Ovary (tissue), 9 donors: Measurements from ENCODE around the gene IDE. TPM values are rescaled to one million over a fixed set of nuclear protein-coding genes. Genes with fewer than 3 reads are reported as not detected.
"Not testable (repeated sequence)": the region's sequence is repeated elsewhere in the genome, so short reads cannot be mapped to it uniquely, and the experiment has no call there.

ENCODE experiments used
- DNase-seq, 5 donors: peaks; one replicate each; pipeline ENCODE4 v3.0.0-alpha.2; 2019 to 2020
- H3K27ac ChIP-seq, 2 donors: fragments of 200-600 bp; one replicate each; pipeline versions ENCODE4 v1.5.1 to v1.8.0; 2019 to 2022
- H3K27me3 ChIP-seq: fragments of 200-600 bp; one replicate; pipeline ENCODE4 v1.8.0; 2022
- H3K36me3 ChIP-seq: fragments of 200-600 bp; sonication (generic); one replicate; pipeline ENCODE4 v1.5.1; 2019
- H3K4me1 ChIP-seq: one replicate; pipeline ENCODE4 v1.8.1; 2013; ENCODE audit warnings: mild to moderate bottlenecking, moderate library complexity; ENCODE audit not compliant: insufficient read depth
- H3K4me3 ChIP-seq: fragments of 200-600 bp; sonication (generic); one replicate; pipeline ENCODE4 v1.5.1; 2017
- H3K9me3 ChIP-seq, 2 donors: fragments of 200-600 bp in 1 of 2; sonication (generic) in 1 of 2; one replicate each; pipeline versions ENCODE4 v1.5.1 to v1.8.1; 2013 to 2019; ENCODE audit warnings: mild to moderate bottlenecking in 1 of 2, moderate library complexity in 1 of 2
- CTCF ChIP-seq, 3 donors: fragments of 450-650 bp in 2 of 3; fragments of 200-600 bp in 1 of 3; IDR thresholded peaks; one replicate each; pipeline versions ENCODE4 v1.5.1 to v1.8.0; 2016 to 2022; ENCODE audit warnings: antibody characterized with exemption in 3 of 3, mild to moderate bottlenecking in 1 of 3
- EP300 ChIP-seq: sonication (generic); formaldehyde crosslinking; IDR thresholded peaks from one replicate; pipeline ENCODE4 v1.6.1; 2017; ENCODE audit warnings: antibody characterized with exemption
- POLR2A ChIP-seq: fragments of 450-650 bp; IDR thresholded peaks from one replicate; pipeline ENCODE4 v1.6.1; 2017; ENCODE audit warnings: antibody characterized with exemption, mild to moderate bottlenecking, moderate library complexity
- WGBS, 3 donors: extraction: QIAGEN DNeasy Blood & Tissue Kit in 1 of 3; methylation state at CpG; one replicate each; pipeline versions ENCODE4 v1.1.5 to v1.1.7; 2013 to 2017; 5-methylcytosine and 5-hydroxymethylcytosine counted together
- intact Hi-C, 4 donors: fragments of 100-400 bp; cut with DNase I; formaldehyde crosslinking; loops; one replicate each; pipeline versions ENCODE4 v1.11.0 to v1.15.1; 2022 to 2023
- polyA plus RNA-seq, 2 donors: library from polyadenylated mRNA; stranded (reverse); fragments of 200-250 nt in 1 of 2; fragments of 350-450 nt in 1 of 2; fragmentation: Illumina TruSeq in 1 of 2; extraction: RNeasy Lipid Tissue Mini Kit (QIAGEN cat#74804) in 1 of 2; gene quantifications; one replicate each; pipeline ENCODE4 v1.2.3, GENCODE V29; 2013 to 2014
- total RNA-seq, 7 donors: library from RNA; depleted of rRNA in 2 of 7; stranded (reverse); fragments of >200 nt in 2 of 7; fragmentation: NEBNext Ultra II Directional in 3 of 7; extraction: Animal tissue kit (Norgen Biotek cat#: 25700) in 3 of 7; gene quantifications; one replicate each; pipeline versions ENCODE4 v1.1.0 to v1.2.4, GENCODE V29; 2016 to 2023
- donor health status: DM: no; HTN: no; CAD: no; lungs with moderate emphysema.
- donor health status: DM: no; HTN: no; CAD: no.
- donor health status: Bipolar disorder and iron deficiency.
- donor health status: DM: yes; HTN: yes; CAD: no.
- donor health status: DM: no; HTN: no; CAD: no.
- donor health status: DM: yes; HTN: yes; CAD: no.

The IDE gene
- total and polyA plus RNA-seq, 9 donors = 5.8 to 34.1 (median 19.5) TPM

GRCh38 chr10:92440578-92440977 is 133.3 kb downstream of the IDE start:
- TF ChIP-seq POLR2A = no peak
- TF ChIP-seq EP300 = no peak
- TF ChIP-seq CTCF (IDR thresholded peaks at IDR 0.05) = no peak
- H3K27ac ChIP-seq = no peak overlapping the region
- 94 to 96% (median 95%) methylated on average over 5 of the region's 5 CpGs for WGBS, 3 donors
- H3K27me3 ChIP-seq = no peaks in the 10 kb centered on the region
- intact Hi-C loops = no loop called here
- H3K4me3 ChIP-seq = no peak overlapping the region
- no peak for DNase-seq
- no peaks in the 10 kb centered on the region for H3K4me1 ChIP-seq
- no peaks in the 10 kb centered on the region for H3K9me3 ChIP-seq
- no peaks in the 10 kb centered on the region for H3K36me3 ChIP-seq

- Histone ChIP-seq H3K27me3 (no peaks in the 10 kb centered on the region), H3K9me3 (no peaks in the 10 kb centered on the region), H3K4me3 (no peak overlapping the region), H3K27ac (no peak overlapping the region), H3K4me1 (no peaks in the 10 kb centered on the region), H3K36me3 (no peaks in the 10 kb centered on the region)
- no peak for DNase-seq
- WGBS, 3 donors = 93 to 95% (median 94%) methylated on average over 6 of the region's 6 CpGs
- intact Hi-C loops = loop anchor here in 3 of 4 donors (5.0 to 10.0 kb wide), 2 partner anchors 143 to 351 kb away; partner anchors contain the start of genes CPEB3 (in 1 of the 3) and MARCHF5 (in 1 of the 3)
- TF ChIP-seq EP300 (no peak), CTCF (IDR thresholded peaks at IDR 0.05) (no peak), POLR2A (no peak)
Observed at GRCh38 chr10:92438220-92438619, 135.7 kb downstream of the IDE start.

GRCh38 chr10:92436611-92437010 is 137.3 kb downstream of the IDE start:
- no peak for DNase-seq
- WGBS, 3 donors = 79 to 84% (median 82%) methylated on average over 5 of the region's 5 CpGs
- no peaks in the 10 kb centered on the region for H3K27me3 ChIP-seq
- no peaks in the 10 kb centered on the region for H3K36me3 ChIP-seq
- H3K4me3 ChIP-seq = no peak overlapping the region
- H3K4me1 ChIP-seq = no peaks in the 10 kb centered on the region
- H3K9me3 ChIP-seq = no peaks in the 10 kb centered on the region
- intact Hi-C loops = loop anchor here in 3 of 4 donors (5.0 to 10.0 kb wide), 2 partner anchors 142 to 349 kb away; partner anchors contain the start of genes CPEB3 (in 1 of the 3) and MARCHF5 (in 1 of the 3)
- no peak overlapping the region for H3K27ac ChIP-seq
- TF ChIP-seq CTCF (IDR thresholded peaks at IDR 0.05) (no peak), EP300 (no peak), POLR2A (no peak)

GRCh38 chr10:92436065-92436464 is 137.8 kb downstream of the IDE start:
- intact Hi-C loops = loop anchor here in 3 of 4 donors (5.0 to 10.0 kb wide), 2 partner anchors 141 to 349 kb away; partner anchors contain the start of genes CPEB3 (in 1 of the 3) and MARCHF5 (in 1 of the 3)
- H3K27me3 ChIP-seq, H3K27ac ChIP-seq, H3K9me3 ChIP-seq, DNase-seq, H3K4me1 ChIP-seq, H3K36me3 ChIP-seq, H3K4me3 ChIP-seq: not testable (repeated sequence)
- WGBS, 3 donors = 85 to 89% (median 86%) methylated on average over 5 of the region's 5 CpGs

GRCh38 chr10:92434385-92434784 is 139.5 kb downstream of the IDE start:
- Histone ChIP-seq H3K4me3 (no peak overlapping the region), H3K9me3 (no peaks in the 10 kb centered on the region), H3K36me3 (no peaks in the 10 kb centered on the region), H3K4me1 (no peaks in the 10 kb centered on the region), H3K27me3 (no peaks in the 10 kb centered on the region), H3K27ac (no peak overlapping the region)
- 90 to 92% (median 91%) methylated on average over 4 of the region's 4 CpGs for WGBS, 3 donors
- no peak for TF ChIP-seq EP300
- TF ChIP-seq CTCF (IDR thresholded peaks at IDR 0.05) = no peak
- no peak for TF ChIP-seq POLR2A
- intact Hi-C loops = loop anchor here in 2 of 4 donors (1.0 to 10.0 kb wide), 2 partner anchors 140 to 347 kb away; partner anchors contain the start of genes CPEB3 (in 1 of the 2) and MARCHF5 (in 1 of the 2)
- no peak for DNase-seq
